ENCODE measurements around the gene ISLR.

ISLR gene

GRCh38 chr15:74133694-74134386 lies 39.7 kb upstream of the ISLR start:
- peaks cover 15% of the 10 kb centered on the region for H3K36me3 Mint-ChIP-seq
- H3K27ac Mint-ChIP-seq = no peak overlapping the region
- H3K4me3 Mint-ChIP-seq = no peak overlapping the region
- H3K9me3 Mint-ChIP-seq = no peaks in the 10 kb centered on the region
- DNase-seq (ENCODE audit: low spot score in 2 of 2) (no peak), ATAC-seq (no peak)
- peaks cover 38% of the 10 kb centered on the region for H3K4me1 Mint-ChIP-seq

GRCh38 chr15:74134387-74135027 lies 39.0 kb upstream of the ISLR start:
- H3K4me3 Mint-ChIP-seq = no peak overlapping the region
- peaks cover 12% of the 10 kb centered on the region for H3K36me3 Mint-ChIP-seq
- no peak overlapping the region for H3K27ac Mint-ChIP-seq
- H3K9me3 Mint-ChIP-seq = no peaks in the 10 kb centered on the region
- DNase-seq (ENCODE audit: low spot score in 2 of 2) (peak in 1 of 2 donors; percentile 69), ATAC-seq (peak; percentile 39)
- H3K4me1 Mint-ChIP-seq = peaks cover 31% of the 10 kb centered on the region

- DNase-seq (ENCODE audit: low spot score in 2 of 2) (no peak), ATAC-seq (no peak)
- Mint-ChIP-seq H3K4me3 (peak overlapping the region; percentile 51), H3K9me3 (no peaks in the 10 kb centered on the region), H3K36me3 (peaks cover 7% of the 10 kb centered on the region), H3K27ac (no peak overlapping the region), H3K4me1 (peaks cover 28% of the 10 kb centered on the region)
These were observed 38.4 kb upstream of the ISLR start for GRCh38 chr15:74135041-74135565.

- peaks cover 7% of the 10 kb centered on the region for H3K36me3 Mint-ChIP-seq
- H3K4me1 Mint-ChIP-seq = peaks cover 28% of the 10 kb centered on the region
- peak overlapping the region; percentile 51 for H3K4me3 Mint-ChIP-seq
- ATAC-seq = no peak
- no peak overlapping the region for H3K27ac Mint-ChIP-seq
- DNase-seq (ENCODE audit: low spot score in 2 of 2) = no peak
- H3K9me3 Mint-ChIP-seq = no peaks in the 10 kb centered on the region
These were observed 37.0 kb upstream of the ISLR start for GRCh38 chr15:74136540-74136813.

- Mint-ChIP-seq H3K9me3 (no peaks in the 10 kb centered on the region), H3K27ac (no peak overlapping the region), H3K4me1 (peaks cover 24% of the 10 kb centered on the region), H3K36me3 (peaks cover 6% of the 10 kb centered on the region), H3K4me3 (peak overlapping the region; percentile 51)
- ATAC-seq = no peak
- DNase-seq (ENCODE audit: low spot score in 2 of 2) = no peak
These were observed 36.5 kb upstream of the ISLR start for GRCh38 chr15:74136814-74137536.

- Mint-ChIP-seq H3K9me3 (no peaks in the 10 kb centered on the region), H3K4me3 (no peak overlapping the region), H3K36me3 (peaks cover under 1% of the 10 kb centered on the region), H3K27ac (no peak overlapping the region), H3K4me1 (peaks cover 20% of the 10 kb centered on the region)
- DNase-seq (ENCODE audit: low spot score in 2 of 2) (no peak), ATAC-seq (no peak)
These were observed 36.0 kb upstream of the ISLR start for GRCh38 chr15:74137537-74137894.

- DNase-seq (ENCODE audit: low spot score in 2 of 2) = no peak
- H3K9me3 Mint-ChIP-seq = no peaks in the 10 kb centered on the region
- H3K27ac Mint-ChIP-seq = no peak overlapping the region
- peaks cover 20% of the 10 kb centered on the region for H3K4me1 Mint-ChIP-seq
- ATAC-seq = no peak
- H3K36me3 Mint-ChIP-seq = no peaks in the 10 kb centered on the region
- no peak overlapping the region for H3K4me3 Mint-ChIP-seq
These were observed 34.9 kb upstream of the ISLR start for GRCh38 chr15:74138642-74139041.

GRCh38 chr15:74141591-74141990 lies 31.9 kb upstream of the ISLR start:
- Mint-ChIP-seq H3K36me3 (no peaks in the 10 kb centered on the region), H3K4me1 (peaks cover 9% of the 10 kb centered on the region), H3K4me3 (no peak overlapping the region), H3K9me3 (no peaks in the 10 kb centered on the region), H3K27ac (no peak overlapping the region)
- no peak for ATAC-seq
- no peak for DNase-seq (ENCODE audit: low spot score in 2 of 2)

GRCh38 chr15:74144153-74144775 lies 29.2 kb upstream of the ISLR start:
- Mint-ChIP-seq H3K9me3 (no peaks in the 10 kb centered on the region), H3K27ac (no peak overlapping the region), H3K4me1 (no peaks in the 10 kb centered on the region), H3K4me3 (no peak overlapping the region), H3K36me3 (no peaks in the 10 kb centered on the region)
- DNase-seq (ENCODE audit: low spot score in 2 of 2) (no peak), ATAC-seq (peak; percentile 48)

- H3K4me3 Mint-ChIP-seq = no peak overlapping the region
- H3K4me1 Mint-ChIP-seq = no peaks in the 10 kb centered on the region
- no peaks in the 10 kb centered on the region for H3K9me3 Mint-ChIP-seq
These were observed 27.2 kb upstream of the ISLR start for GRCh38 chr15:74146277-74146800.

GRCh38 chr15:74147051-74147450 lies 26.5 kb upstream of the ISLR start:
- ATAC-seq (no peak), DNase-seq (ENCODE audit: low spot score in 2 of 2) (no peak)
- H3K4me3 Mint-ChIP-seq = no peak overlapping the region
- H3K27ac Mint-ChIP-seq = no peak overlapping the region
- H3K4me1 Mint-ChIP-seq = no peaks in the 10 kb centered on the region
- no peaks in the 10 kb centered on the region for H3K36me3 Mint-ChIP-seq
- no peaks in the 10 kb centered on the region for H3K9me3 Mint-ChIP-seq

More at GRCh38 chr15:74146277-74146800, 27.2 kb upstream of the ISLR start:
- DNase-seq (ENCODE audit: low spot score in 2 of 2) = no peak
- no peak overlapping the region for H3K27ac Mint-ChIP-seq
- ATAC-seq = no peak
- no peaks in the 10 kb centered on the region for H3K36me3 Mint-ChIP-seq

- no peaks in the 10 kb centered on the region for H3K4me1 Mint-ChIP-seq
- H3K27ac Mint-ChIP-seq = no peak overlapping the region
- no peak overlapping the region for H3K4me3 Mint-ChIP-seq
- ATAC-seq (no peak), DNase-seq (ENCODE audit: low spot score in 2 of 2) (no peak)
- no peaks in the 10 kb centered on the region for H3K36me3 Mint-ChIP-seq
- H3K9me3 Mint-ChIP-seq = no peaks in the 10 kb centered on the region
These were observed 17.6 kb upstream of the ISLR start for GRCh38 chr15:74155766-74156417.

- H3K4me1 Mint-ChIP-seq = no peaks in the 10 kb centered on the region
- no peak overlapping the region for H3K27ac Mint-ChIP-seq
- H3K36me3 Mint-ChIP-seq = no peaks in the 10 kb centered on the region
- ATAC-seq = no peak
- H3K4me3 Mint-ChIP-seq = no peak overlapping the region
- H3K9me3 Mint-ChIP-seq = no peaks in the 10 kb centered on the region
- no peak for DNase-seq (ENCODE audit: low spot score in 2 of 2)
These were observed 16.7 kb upstream of the ISLR start for GRCh38 chr15:74156678-74157411.
